Articular chondrocyte of knee joint (primary cell): ENCODE results near the gene GCHFR. TPM values are rescaled to one million over a fixed set of nuclear protein-coding genes. Genes with fewer than 3 reads are reported as not detected.

Experiments used
- small RNA-seq: library from RNA; depleted of rRNA; stranded (forward); fragments of <200 nt; gene quantifications from one replicate; pipeline ENCODE3, GENCODE V24; 2012
- total RNA-seq: library from RNA; depleted of rRNA; stranded (reverse); fragments of >200 nt; gene quantifications from 2 replicates; pipeline ENCODE4 v1.2.3, GENCODE V29; 2012

The GCHFR gene
- 5.2 and 5.5 TPM in 2 replicates for total RNA-seq

DNA sequence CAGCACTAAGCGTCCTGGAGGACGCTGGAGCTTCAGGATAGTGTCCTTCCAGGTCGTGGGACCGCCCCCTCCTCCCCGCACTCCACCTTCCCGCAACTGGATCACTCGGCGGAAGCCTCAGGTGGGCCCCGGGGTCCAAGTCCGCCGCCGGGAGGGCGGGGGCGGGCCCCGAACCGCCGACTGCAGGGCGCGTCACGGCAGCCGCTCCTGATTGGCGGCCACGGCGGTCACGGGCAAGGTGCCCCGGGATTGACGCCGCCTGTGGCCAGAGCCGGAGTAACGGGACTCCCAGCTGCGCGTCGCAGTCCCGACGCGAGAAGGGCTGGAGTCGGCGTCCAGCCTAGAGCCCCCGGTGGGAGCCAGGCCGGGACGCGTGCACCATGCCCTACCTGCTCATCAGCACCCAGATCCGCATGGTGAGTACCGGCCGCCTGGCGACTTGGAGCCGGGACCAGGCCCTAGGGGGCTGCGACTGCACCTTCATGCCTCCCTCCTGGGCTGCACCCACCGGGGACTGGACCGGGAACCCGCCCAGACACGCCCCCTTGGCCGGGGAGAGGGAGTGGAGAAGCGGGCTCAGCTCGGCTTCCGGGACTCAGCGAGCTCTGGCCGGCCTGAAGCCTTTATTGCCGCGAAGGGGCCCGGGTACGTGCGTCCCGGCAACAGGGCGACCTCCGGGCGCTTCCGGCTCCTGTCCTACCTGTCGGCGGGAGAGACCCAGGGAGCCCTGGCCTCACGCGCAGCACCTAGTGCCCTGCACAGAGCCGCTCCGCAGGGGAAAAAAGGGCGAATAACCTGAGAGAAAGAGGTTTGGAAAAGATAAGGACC, at the start of gene GCHFR:
Gene GCHFR, plus strand, starts transcription at position 268 of the 828 bp plus-strand sequence. Its CDS starts 113 bp downstream, at position 381.

DNA sequence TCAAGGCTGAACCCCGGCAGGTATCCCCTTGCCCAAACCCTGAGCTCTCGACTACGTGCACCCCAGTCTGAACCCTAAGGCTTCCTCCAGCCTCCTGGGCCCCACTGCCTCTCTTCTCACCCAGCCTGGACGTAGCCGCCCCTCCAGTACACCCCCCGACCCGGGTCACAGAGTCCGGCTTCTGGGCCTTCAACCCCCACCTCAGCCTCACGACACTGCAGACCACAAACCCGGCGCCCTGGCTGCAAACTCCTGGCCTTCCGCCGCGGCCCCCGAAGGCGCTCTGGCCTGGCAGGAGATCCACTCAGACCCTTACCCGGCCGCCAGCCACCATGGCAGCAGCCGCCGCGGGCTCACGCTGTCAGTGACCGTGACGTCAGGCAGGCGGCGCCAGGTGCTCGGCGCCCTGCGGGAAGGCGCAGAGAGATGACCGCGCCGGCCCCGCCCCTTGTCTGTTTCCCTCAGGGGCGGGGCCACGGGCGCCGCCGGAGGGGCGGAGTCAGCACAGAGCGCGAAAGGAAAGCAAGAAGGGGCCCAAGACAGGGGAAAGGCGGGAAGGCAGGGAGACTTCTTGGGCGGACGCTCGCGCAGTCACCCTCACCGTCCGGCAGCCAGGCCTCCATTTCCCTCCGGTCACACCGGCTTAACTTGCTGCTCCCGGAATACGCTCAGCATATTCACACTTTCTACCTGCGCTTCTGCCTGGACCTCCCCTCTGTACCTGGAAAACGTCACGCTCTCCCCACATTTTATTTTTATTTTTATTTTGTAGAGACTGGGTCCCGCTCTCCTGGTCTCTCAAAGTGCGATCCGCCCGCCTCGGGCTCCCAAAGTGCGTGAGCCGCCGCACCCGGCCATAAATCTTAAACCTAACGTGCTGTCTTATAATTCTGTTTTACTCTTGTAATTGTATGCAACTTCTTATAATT, 8.7 kb upstream of the GCHFR start, which contains the start of gene RMDN3:
Gene RMDN3, minus strand, starts transcription at position 372 of the 929 bp plus-strand sequence. CDS start 471 bp downstream, outside the sequence.

DNA sequence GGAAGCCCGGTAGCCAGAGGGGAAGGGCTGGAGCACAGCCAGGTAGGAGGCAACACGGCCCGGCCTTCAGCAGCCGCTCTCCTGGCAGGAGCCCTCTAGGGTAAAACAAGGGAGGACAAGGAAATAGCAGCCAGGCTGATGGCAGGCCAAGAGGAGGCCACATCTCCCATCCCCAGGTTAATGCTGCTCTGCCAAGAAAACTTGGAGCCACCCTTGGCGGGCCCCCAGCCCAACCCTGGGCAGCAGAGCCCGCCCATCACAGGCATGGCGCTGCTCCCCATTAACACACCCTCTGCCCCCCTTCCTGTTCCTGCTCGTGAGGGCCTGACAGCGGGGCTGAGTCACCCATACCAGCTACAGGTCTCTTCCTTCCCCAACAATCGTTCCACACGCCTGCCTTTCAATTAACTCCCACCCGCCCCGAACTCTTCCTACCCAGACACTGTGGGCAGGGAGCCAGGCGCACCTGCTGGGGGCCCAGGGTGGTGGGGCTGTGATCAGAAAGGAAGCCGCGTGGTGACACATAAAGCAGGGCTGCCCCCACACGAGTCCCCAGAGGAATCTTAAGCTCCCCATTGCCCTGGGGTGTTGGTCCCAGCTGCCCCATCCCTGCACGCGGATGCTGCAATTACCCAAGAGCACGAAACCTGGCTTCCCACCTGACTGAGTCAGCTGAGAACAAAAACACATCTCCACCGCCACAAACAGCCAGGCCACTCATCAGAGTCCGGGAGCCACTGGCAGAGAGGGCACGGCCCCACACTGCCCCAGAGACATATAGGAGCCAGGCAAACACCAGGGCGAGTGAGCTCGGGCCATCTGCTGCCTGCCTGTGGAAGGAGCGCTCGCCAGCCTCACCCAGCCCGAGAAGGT, 5.6 kb downstream of the GCHFR start, which contains the start of gene C15orf62:
Gene C15orf62, plus strand, starts transcription at position 707 of the 873 bp plus-strand sequence. CDS start 516 bp downstream, outside the sequence.

DNA sequence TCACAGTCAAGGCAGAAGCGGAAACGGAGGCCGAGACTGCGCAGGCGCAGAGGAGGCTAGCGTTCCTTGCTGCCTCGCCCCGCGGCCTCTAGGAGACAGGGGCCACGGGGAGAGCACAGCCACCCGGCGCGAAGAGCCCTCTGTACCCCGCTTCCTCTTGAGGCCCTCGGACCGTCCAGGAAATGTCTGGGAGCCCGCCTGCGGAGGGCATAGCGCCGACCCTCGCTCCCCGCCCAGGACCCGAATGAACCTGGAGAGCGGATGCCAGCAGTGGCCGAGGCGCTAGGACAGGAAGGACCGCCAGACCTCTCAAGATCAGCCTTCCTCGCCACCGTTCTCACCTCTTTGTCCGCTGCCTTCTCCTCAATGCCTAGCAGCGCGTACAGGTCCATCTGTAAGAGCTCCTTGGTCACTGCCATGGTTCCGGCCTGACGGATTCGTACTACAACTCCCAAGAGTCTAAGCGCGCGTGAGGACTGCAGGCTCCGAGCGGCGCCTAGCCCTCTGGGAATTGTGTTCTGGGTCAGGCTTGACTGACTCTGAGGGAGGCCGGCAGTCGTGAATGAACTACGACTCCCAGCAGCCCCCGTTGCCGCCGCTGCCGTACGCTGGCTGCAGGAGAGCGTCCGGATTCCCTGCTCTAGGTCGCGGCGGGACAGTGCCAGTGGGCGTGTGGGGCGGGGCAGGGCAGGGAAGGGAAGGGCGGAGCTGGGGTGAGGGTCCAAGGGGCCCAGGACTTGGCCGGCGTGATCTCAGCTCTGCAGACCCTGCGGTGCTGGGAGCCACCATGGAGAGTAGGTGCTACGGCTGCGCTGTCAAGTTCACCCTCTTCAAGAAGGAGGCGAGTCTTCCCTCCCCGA, 43.4 kb downstream of the GCHFR start, which contains the start of the genes DNAJC17 and ZFYVE19:
Gene DNAJC17, minus strand, starts transcription at position 446 of the 860 bp plus-strand sequence. Its CDS starts 27 bp downstream, at position 419.
Gene ZFYVE19, plus strand, starts transcription at position 62 of the 860 bp plus-strand sequence. Its CDS starts 501 bp downstream, at position 563.

Small RNA genes within 50 kb of the gene (small RNA-seq; reads per million reads assigned to genes)
- not detected for gene SUMO2P15

Other genes starting within 250 kb of the GCHFR start
- 27.7 and 28.1 TPM in 2 replicates for gene CCDC32, start 199.0 kb upstream of the GCHFR start, total RNA-seq
- gene RPUSD2, start 194.8 kb upstream of the GCHFR start, total RNA-seq: 8.2 and 8.6 TPM in 2 replicates
- gene KNL1, start 169.8 kb upstream of the GCHFR start, total RNA-seq: 15.5 and 23.8 TPM in 2 replicates
- gene RAD51, start 68.9 kb upstream of the GCHFR start, total RNA-seq: 2.4 and 4.8 TPM in 2 replicates
- gene RMDN3, start 8.8 kb upstream of the GCHFR start, total RNA-seq: 17.4 and 18.5 TPM in 2 replicates
- 0.11 and 0.26 TPM in 2 replicates for gene C15orf62, start 5.9 kb downstream of the GCHFR start, total RNA-seq
- 14.6 and 22.3 TPM in 2 replicates for gene ZFYVE19, start 43.0 kb downstream of the GCHFR start, total RNA-seq
- gene DNAJC17, start 43.4 kb downstream of the GCHFR start, total RNA-seq: 23.9 and 26.1 TPM in 2 replicates
- not detected in 2 replicates for gene PPP1R14D, start 64.6 kb downstream of the GCHFR start, total RNA-seq
- 0.26 and 0.97 TPM in 2 replicates for gene SPINT1, start 80.0 kb downstream of the GCHFR start, total RNA-seq
- gene RHOV, start 110.2 kb downstream of the GCHFR start, total RNA-seq: not detected in 2 replicates
- gene VPS18, start 130.4 kb downstream of the GCHFR start, total RNA-seq: 37.6 and 38.8 TPM in 2 replicates
- gene DLL4, start 165.3 kb downstream of the GCHFR start, total RNA-seq: 0.11 TPM in 1 of 2 replicates, not detected in the other
- 9.8 and 14.0 TPM in 2 replicates for gene CHAC1, start 189.4 kb downstream of the GCHFR start, total RNA-seq